Measurements from ENCODE around the gene NOLC1.

GRCh38 chr10:102141583-102142107, 10.5 kb upstream of the NOLC1 start:
- TF ChIP-seq CTCF (IDR thresholded peaks at IDR 0.05) (no peak), POLR2A (IDR thresholded peaks at IDR 0.05) (no peak)
